GM12892 (cell line): ENCODE measurements around the gene CSH1.
"Not testable (repeated sequence)": the region's sequence is repeated elsewhere in the genome, so short reads cannot be mapped to it uniquely, and the experiment has no call there.

Experiments
- POLR2A ChIP-seq: IDR thresholded peaks from 2 replicates; pipeline ENCODE4 v1.6.1; 2011; ENCODE audit warnings: low read depth, low read length, control low read depth
- TAF1 ChIP-seq: IDR thresholded peaks from 2 replicates; pipeline ENCODE4 v1.6.1; 2011; ENCODE audit warnings: low read depth, mild to moderate bottlenecking, control low read depth, low read length, borderline replicate concordance

DNA sequence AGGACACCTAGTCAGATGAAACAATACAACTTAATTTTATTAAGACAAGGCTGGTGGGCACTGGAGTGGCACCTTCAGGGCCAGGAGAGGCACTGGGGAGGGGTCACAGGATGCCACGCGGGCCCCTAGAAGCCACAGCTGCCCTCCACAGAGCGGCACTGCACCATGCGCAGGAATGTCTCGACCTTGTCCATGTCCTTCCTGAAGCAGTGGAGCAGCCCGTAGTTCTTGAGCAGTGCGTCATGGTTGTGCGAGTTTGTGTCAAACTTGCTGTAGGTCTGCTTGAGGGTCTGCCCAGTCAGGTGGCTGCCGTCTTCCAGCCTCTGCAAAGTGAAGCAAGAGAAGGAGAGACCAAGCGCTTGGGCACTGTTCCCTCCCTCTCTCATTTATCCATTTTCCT lies 13.2 kb upstream of the CSH1 start:
- not testable (repeated sequence) for TF ChIP-seq POLR2A, TAF1
